Stimulated activated CD4-positive, alpha-beta T cell treated with anti-CD3 and anti-CD28 coated beads, TNF-alpha, amount 100 ng/mL, for 4 hours (primary cell): Measurements from ENCODE around the gene PDE4D.

Experiments used
- DNase-seq, 3 experiments: peaks; one replicate each; pipeline ENCODE4 v3.0.0-alpha.2; 2020; ENCODE audit warnings: low read depth in 3 of 3

Gene PDE4D

GRCh38 chr5:58930520-58930919, 963.0 kb downstream of the PDE4D start:
- DNase-seq = no peak

- DNase-seq = no peak
Observed at GRCh38 chr5:58929726-58930125, 963.8 kb downstream of the PDE4D start.

- no peak for DNase-seq
Observed at GRCh38 chr5:58927938-58928337, 965.6 kb downstream of the PDE4D start.

- DNase-seq = no peak
Observed at GRCh38 chr5:58927181-58927580, 966.3 kb downstream of the PDE4D start.

- no peak for DNase-seq
Observed at GRCh38 chr5:58926541-58926935, 967.0 kb downstream of the PDE4D start.

- no peak for DNase-seq
Observed at GRCh38 chr5:58925627-58926540, 967.6 kb downstream of the PDE4D start.

- no peak for DNase-seq
Observed at GRCh38 chr5:58924306-58924705, 969.2 kb downstream of the PDE4D start.

- no peak for DNase-seq
Observed at GRCh38 chr5:58923355-58923754, 970.2 kb downstream of the PDE4D start.

- DNase-seq = no peak
Observed at GRCh38 chr5:58922461-58923171, 970.9 kb downstream of the PDE4D start.

GRCh38 chr5:58921159-58921558, 972.4 kb downstream of the PDE4D start:
- DNase-seq = no peak

- DNase-seq = no peak
Observed at GRCh38 chr5:58919833-58920232, 973.7 kb downstream of the PDE4D start.
